SU-DHL-6 (cell line): ENCODE measurements around the gene DYNC1LI1.

Experiments
- EZH2phosphoT487 ChIP-seq: fragments of 200-600 bp; sonication (generic), shearing (Covaris generic); conservative IDR thresholded peaks from 2 replicates; pipeline ENCODE4 v1.6.1; 2018; ENCODE audit warnings: mild to moderate bottlenecking, antibody characterized with exemption, low read length, moderate library complexity, mixed read lengths
- TF ChIP-seq, protein P1 (sequence below): fragments of 200-600 bp; sonication (generic); IDR thresholded peaks from one replicate; pipeline ENCODE4 v1.5.1; 2017; ENCODE audit warnings: antibody characterized with exemption, mild to moderate bottlenecking, low read length, moderate library complexity; ENCODE audit not compliant: insufficient read depth, poor library complexity, severe bottlenecking

GRCh38 chr3:32553973-32554372 is 16.7 kb downstream of the DYNC1LI1 start:
- TF ChIP-seq, protein P1, sequence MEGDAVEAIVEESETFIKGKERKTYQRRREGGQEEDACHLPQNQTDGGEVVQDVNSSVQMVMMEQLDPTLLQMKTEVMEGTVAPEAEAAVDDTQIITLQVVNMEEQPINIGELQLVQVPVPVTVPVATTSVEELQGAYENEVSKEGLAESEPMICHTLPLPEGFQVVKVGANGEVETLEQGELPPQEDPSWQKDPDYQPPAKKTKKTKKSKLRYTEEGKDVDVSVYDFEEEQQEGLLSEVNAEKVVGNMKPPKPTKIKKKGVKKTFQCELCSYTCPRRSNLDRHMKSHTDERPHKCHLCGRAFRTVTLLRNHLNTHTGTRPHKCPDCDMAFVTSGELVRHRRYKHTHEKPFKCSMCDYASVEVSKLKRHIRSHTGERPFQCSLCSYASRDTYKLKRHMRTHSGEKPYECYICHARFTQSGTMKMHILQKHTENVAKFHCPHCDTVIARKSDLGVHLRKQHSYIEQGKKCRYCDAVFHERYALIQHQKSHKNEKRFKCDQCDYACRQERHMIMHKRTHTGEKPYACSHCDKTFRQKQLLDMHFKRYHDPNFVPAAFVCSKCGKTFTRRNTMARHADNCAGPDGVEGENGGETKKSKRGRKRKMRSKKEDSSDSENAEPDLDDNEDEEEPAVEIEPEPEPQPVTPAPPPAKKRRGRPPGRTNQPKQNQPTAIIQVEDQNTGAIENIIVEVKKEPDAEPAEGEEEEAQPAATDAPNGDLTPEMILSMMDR: no peak
- no peak for TF ChIP-seq EZH2phosphoT487
